CD4-positive, alpha-beta T cell treated with Interleukin-17A for 1 hour (primary cell): ENCODE measurements around the gene SLC29A1.
"Not testable (repeated sequence)": the region's sequence is repeated elsewhere in the genome, so short reads cannot be mapped to it uniquely, and the experiment has no call there.

ENCODE experiments used
- DNase-seq: peaks from one replicate; pipeline ENCODE4 v3.0.0-alpha.2; 2020

Gene SLC29A1

DNA sequence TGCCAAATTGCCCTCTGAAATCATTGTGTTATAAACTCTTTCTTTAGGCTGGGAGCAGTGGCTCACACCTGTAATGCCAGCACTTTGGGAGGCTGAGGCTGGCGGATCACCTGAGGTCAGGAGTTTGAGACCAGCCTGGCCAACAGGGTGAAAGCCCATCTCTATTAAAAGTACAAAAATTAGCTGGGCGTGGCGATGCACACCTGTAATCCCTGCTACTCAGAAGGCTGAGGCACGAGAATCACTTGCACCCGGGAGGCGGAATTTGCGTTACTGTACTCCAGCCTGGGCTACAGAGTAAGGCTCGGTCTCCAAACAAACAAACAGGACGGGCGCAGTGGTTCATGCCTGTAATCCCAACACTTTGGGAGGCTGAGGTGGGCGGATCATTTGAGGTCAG, 27.0 kb upstream of the SLC29A1 start:
- not testable (repeated sequence) for DNase-seq

- DNase-seq, result no peak
These were observed 24.7 kb upstream of the SLC29A1 start for GRCh38 chr6:44198684-44199083.

DNA sequence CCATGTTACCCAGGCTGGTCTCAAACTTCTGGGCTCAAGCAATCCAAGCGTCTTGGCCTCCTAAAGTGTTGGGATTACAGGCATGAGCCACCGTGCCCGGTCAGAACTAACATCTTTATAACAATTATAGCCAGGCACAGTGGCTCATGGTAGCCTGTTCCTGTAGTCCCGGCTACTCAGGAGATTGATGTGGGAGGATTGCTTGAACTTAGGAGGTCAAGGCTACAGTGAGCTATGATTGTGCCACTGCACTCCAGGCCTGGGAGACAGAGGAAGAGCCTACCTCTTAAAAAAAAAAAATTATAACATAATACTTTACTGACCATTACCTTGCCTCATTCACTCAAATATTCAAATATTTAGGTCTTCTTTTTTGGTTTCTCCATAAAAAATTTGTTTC, 23.5 kb upstream of the SLC29A1 start:
- no peak for DNase-seq

GRCh38 chr6:44201200-44201599, 22.2 kb upstream of the SLC29A1 start:
- DNase-seq, result no peak

- no peak for DNase-seq
These were observed 21.6 kb upstream of the SLC29A1 start for GRCh38 chr6:44201638-44202303.

GRCh38 chr6:44202332-44202971, 20.9 kb upstream of the SLC29A1 start:
- no peak for DNase-seq

- no peak for DNase-seq
These were observed 20.2 kb upstream of the SLC29A1 start for GRCh38 chr6:44202972-44203750.

GRCh38 chr6:44203955-44204354, 19.4 kb upstream of the SLC29A1 start:
- DNase-seq, result no peak

GRCh38 chr6:44207966-44208365, 15.4 kb upstream of the SLC29A1 start:
- DNase-seq, result no peak

GRCh38 chr6:44211284-44211683, 12.1 kb upstream of the SLC29A1 start:
- no peak for DNase-seq

DNA sequence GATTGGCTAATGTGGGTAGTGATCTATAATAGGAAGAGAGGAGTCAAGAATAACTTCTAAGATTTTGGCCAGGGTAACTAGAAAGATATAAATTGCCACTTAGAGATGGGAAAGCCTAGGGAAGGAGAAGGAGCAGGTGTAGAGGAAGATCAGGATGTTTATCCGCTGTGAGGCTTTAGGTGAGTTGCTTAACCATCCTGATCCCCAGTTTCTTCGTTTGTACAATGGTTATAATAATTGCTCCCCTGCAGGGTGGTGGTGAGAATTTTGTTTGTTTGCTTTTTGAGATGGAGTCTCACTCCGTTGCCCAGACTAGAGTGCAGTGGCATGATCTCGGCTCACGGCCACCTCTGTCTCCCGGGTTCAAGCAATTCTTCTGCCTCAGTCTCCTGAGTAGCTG, 9.1 kb upstream of the SLC29A1 start:
- no peak for DNase-seq

DNA sequence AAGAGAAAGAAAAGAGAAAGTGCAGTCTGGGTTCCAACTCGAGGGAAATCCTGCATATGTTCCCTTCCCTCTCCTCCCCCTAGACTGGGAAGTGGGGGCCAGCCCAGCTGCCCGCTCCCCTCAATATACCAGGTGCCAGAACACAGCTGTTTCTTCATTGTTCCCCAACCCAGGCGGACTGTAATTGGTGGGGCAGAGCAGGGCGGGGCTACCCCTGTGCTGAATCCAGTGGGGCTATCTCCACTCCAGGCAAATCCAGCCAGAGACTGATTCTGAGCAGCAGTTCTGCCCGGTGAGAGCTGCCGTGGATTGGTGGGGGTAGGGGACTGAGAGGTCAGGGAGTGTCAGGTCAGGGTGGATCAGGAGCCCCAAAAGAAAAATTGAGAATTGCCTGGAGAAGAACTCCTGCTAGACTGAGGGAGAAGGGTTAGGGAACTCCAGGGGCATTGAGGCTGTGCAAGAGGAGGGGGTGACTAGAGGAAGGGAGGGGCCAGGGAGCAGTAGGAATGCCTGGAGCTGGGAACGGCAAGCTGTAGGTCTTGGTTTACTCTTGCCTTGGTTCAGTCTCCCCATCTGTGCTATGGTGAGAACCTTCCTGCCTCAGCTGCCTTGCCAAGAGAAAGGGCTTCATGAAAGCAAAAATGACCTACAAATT, 6.6 kb upstream of the SLC29A1 start, which contains the start of gene MYMX:
Gene MYMX (plus strand): TSS at position 250 of the 655 bp plus-strand sequence. CDS start 546 bp downstream, outside the sequence.
- DNase-seq, result no peak

DNA sequence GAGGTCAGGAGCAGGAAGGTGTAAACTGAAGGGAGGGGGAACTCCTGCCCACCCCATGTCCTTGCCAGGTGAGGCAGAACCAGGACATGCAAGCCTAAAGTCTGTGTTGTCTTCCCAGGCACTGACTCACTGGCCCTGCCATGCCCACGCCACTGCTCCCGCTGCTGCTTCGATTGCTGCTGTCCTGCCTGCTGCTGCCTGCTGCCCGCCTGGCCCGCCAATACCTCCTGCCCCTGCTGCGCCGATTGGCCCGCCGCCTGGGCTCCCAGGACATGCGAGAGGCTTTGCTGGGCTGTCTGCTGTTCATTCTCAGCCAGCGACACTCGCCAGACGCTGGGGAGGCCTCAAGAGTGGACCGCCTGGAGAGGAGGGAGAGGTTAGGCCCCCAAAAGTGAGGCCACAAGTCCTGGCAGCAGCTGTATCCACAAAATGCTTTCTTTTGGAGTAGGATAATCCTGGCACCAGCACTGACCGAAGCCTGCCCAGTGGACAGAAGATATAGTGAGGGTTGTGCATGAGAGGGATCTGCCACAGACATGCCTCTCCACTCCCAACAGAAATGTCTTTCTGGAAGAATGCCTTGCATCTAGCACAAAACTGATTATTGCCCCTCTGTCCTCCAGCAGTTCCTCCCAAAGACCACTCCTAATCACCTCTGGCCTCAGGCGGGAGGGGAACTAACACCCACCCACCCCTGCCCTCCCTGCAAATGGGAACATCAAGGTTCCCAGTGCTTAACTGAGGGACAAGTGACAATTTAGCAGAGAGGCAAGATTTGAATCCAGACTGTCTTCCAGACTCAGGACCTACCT, 5.9 kb upstream of the SLC29A1 start:
- no peak for DNase-seq

GRCh38 chr6:44219053-44219814, 4.2 kb upstream of the SLC29A1 start:
- peak; percentile 21 for DNase-seq

DNA sequence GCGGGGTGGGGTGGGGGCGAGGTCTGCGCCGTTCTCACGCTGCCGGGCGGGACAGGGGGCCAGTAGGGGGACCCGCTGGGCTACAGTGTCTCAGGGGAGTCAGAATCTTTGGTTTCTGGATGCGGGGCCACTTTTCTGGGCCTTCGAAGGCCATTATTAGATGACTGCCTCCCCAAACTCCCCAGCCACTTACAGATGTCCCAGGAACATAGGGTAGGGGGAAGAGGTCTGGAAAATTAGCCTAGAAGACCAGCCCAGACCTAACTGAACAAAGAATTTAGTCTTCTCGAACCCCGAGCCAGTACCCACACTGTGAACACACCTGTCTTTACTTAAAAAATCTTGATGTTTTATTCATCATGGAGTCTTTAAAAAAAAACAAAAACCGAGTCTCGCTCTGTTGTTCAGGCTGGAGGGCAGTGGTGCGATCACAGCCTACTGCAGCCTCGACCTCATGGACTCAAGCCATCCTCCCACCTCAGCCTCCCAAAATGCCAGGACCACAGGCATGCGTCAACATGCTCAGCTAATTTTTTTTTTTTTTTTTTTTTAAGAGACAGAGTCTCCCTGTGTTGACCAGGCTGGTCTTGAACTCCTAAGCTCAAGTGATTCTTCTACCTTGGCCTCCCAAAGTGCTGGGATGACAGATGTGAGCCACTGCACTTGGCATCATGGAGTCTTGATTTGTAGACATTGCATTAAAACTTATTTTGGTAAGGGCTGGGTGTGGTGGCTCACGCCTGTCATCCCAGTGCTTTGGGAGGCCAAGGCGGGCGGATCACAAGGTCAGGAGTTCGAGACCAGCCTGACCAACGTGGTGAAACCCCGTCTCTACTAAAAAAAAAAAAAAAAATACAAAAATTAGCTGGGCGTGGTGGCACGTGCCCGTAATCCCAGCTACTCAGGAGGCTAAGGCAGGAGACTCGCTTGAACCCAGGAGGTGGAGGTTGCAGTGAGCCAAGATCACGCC, 3.3 kb upstream of the SLC29A1 start:
- DNase-seq, result no peak

DNA sequence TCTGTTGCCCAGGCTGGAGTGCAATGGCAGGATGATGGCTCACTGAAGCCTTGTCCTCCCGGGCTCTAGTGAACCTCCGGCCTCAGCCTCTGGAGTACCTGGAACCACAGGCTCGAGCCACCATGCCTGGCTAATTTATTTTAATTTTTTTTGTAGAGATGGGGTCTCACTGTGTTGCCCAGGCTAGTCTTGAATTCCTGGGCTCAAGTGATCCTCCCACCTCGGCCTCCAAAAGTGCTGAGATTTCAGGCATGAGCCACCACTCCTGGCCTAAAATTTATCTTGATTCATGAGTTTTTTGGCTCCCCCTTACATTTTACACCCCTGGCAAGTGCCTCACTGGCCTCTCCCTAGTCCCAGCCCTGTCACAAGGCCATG, 2.5 kb upstream of the SLC29A1 start:
- no peak for DNase-seq

DNA sequence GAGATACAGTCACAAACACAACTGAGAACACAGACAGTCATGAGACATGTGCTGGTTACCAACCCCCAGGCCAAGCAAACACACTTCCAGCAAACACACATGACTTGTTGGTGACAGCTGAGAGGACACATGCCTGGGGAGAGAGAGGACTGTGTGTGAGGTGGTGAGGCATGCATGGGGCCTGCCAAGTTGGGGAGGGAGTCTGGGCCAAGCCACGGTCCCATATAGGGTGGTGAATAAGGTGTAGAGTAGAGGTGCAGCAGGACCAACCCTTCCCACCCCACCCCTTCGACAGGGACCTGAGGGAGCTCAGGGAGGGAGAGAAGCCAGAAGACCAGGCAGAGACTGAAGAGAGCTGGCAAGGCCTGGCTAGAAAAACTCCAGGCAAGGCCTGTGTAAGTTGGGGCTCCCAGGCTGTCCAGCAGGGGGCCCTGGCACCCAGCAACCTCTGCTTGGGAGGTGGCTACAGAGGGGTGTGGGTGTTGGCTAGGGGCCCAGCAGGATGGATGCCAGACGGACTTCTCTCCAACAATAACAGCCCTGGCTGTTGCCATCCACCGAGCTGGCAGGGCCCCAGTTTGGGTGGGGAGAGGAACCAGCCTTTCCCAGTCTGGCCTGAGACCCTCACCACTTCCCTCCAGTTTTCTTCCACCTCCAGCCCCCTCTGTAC, 2.0 kb upstream of the SLC29A1 start:
- peak; percentile 81 for DNase-seq

GRCh38 chr6:44221961-44222335, 1.4 kb upstream of the SLC29A1 start:
- DNase-seq, result no peak

GRCh38 chr6:44222486-44223318, 693 bp upstream of the SLC29A1 start:
- DNase-seq, result no peak
